SH-SY5Y (cell line): ENCODE measurements around the gene HYAL1.

Source experiments
- GATA2 ChIP-seq: IDR thresholded peaks from 2 replicates; pipeline ENCODE4 v1.6.1; 2011; ENCODE audit warnings: mild to moderate bottlenecking, low read depth, low read length
- GATA3 ChIP-seq: IDR thresholded peaks from 2 replicates; pipeline ENCODE4 v1.6.1; 2011; ENCODE audit warnings: low read depth, mild to moderate bottlenecking, low read length, moderate library complexity

- TF ChIP-seq GATA2 (no peak), GATA3 (no peak)
Observed at GRCh38 chr3:50340448-50341329, 37.3 kb upstream of the HYAL1 start, which contains the start of gene RASSF1.
